K562 (cell line): ENCODE results near the gene MEX3A.

Source experiments
- HMGXB4 ChIP-seq: sonication (generic); formaldehyde crosslinking; IDR thresholded peaks from 2 replicates; pipeline ENCODE4 v1.8.1; 2023; ENCODE audit warnings: mild to moderate bottlenecking, missing genetic modification reagents
- HNRNPK ChIP-seq: fragments of 200-400 bp; formaldehyde crosslinking; IDR thresholded peaks from one replicate; pipeline ENCODE4 v1.6.1; 2018; ENCODE audit warnings: mild to moderate bottlenecking, low read depth, low read length; ENCODE audit not compliant: poor library complexity, severe bottlenecking
- NUFIP1 ChIP-seq: fragments of 450-650 bp; IDR thresholded peaks from 2 replicates; pipeline ENCODE4 v1.6.1; 2018; ENCODE audit not compliant: partially characterized antibody
- ZNF274 ChIP-seq: IDR thresholded peaks from 2 replicates; pipeline ENCODE4 v1.6.1; 2011; ENCODE audit warnings: low read depth, mild to moderate bottlenecking, low read length, moderate library complexity, borderline replicate concordance
- ZNF311 ChIP-seq: fragments of 250-450 bp; sonication (Bioruptor Pico); IDR thresholded peaks from 2 replicates; pipeline ENCODE4 v1.4.0; 2020; ENCODE audit warnings: mild to moderate bottlenecking, moderate library complexity
- ZNF324 ChIP-seq: fragments of 250-450 bp; sonication (Bioruptor Pico); IDR thresholded peaks from 2 replicates; pipeline ENCODE4 v1.4.0; 2020; ENCODE audit warnings: mild to moderate bottlenecking
- ZNF778 ChIP-seq: fragments of 450-650 bp; formaldehyde crosslinking; IDR thresholded peaks from 2 replicates; pipeline ENCODE4 v1.4.0; 2020; ENCODE audit warnings: mild to moderate bottlenecking, moderate library complexity

GRCh38 chr1:156108664-156109241, 26.5 kb upstream of the MEX3A start:
- no peak for TF ChIP-seq ZNF778 (CRISPR knock-in tag)
- TF ChIP-seq ZNF311 (CRISPR knock-in tag) = no peak
- TF ChIP-seq ZNF324 (CRISPR knock-in tag) = no peak
- TF ChIP-seq HMGXB4 (CRISPR knock-in tag) = no peak
- no peak for TF ChIP-seq ZNF274
- no peak for TF ChIP-seq NUFIP1
- TF ChIP-seq HNRNPK = no peak
